GM18870 (cell line): Measurements from ENCODE around the gene CYTH2.

Source experiments
- ATAC-seq: cut with Tn5 transposase; IDR thresholded peaks from one replicate; pipeline ENCODE4 v1.9.1; 2021; ENCODE audit warnings: moderate library complexity; ENCODE audit not compliant: unreplicated experiment

The CYTH2 gene

GRCh38 chr19:48469289-48469881 lies at the start of gene CYTH2:
Gene CYTH2, plus strand, starts transcription at chr19:48469369. Its CDS starts 139 bp downstream, at chr19:48469508.
- peak; percentile 7 for ATAC-seq

- no peak for ATAC-seq
Measured at GRCh38 chr19:48421548-48421947, 47.6 kb upstream of the CYTH2 start.

- no peak for ATAC-seq
Measured at GRCh38 chr19:48424694-48425219, 44.4 kb upstream of the CYTH2 start.

GRCh38 chr19:48428670-48429069 lies 40.5 kb upstream of the CYTH2 start:
- no peak for ATAC-seq

GRCh38 chr19:48433337-48433736 lies 35.8 kb upstream of the CYTH2 start:
- no peak for ATAC-seq

- no peak for ATAC-seq
Measured at GRCh38 chr19:48436586-48436985, 32.6 kb upstream of the CYTH2 start.

- no peak for ATAC-seq
Measured at GRCh38 chr19:48441360-48442050, 27.7 kb upstream of the CYTH2 start.

- no peak for ATAC-seq
Measured at GRCh38 chr19:48442116-48443035, 26.8 kb upstream of the CYTH2 start.

- no peak for ATAC-seq
Measured at GRCh38 chr19:48443256-48443655, 25.9 kb upstream of the CYTH2 start.

- no peak for ATAC-seq
Measured at GRCh38 chr19:48443731-48444128, 25.4 kb upstream of the CYTH2 start.

GRCh38 chr19:48444129-48444935 lies 24.8 kb upstream of the CYTH2 start:
- no peak for ATAC-seq

GRCh38 chr19:48444936-48445200 lies 24.3 kb upstream of the CYTH2 start:
- no peak for ATAC-seq

GRCh38 chr19:48445256-48445605 lies 23.9 kb upstream of the CYTH2 start:
- no peak for ATAC-seq

GRCh38 chr19:48445606-48446481 lies 23.3 kb upstream of the CYTH2 start, which contains the start of gene GRWD1:
Gene GRWD1, plus strand, starts transcription at chr19:48445983. Its CDS starts 23 bp downstream, at chr19:48446006.
- peak; percentile 85 for ATAC-seq

GRCh38 chr19:48446579-48446978 lies 22.6 kb upstream of the CYTH2 start:
- ATAC-seq, result no peak

- ATAC-seq, result no peak
Measured at GRCh38 chr19:48448563-48448962, 20.6 kb upstream of the CYTH2 start.

- ATAC-seq, result no peak
Measured at GRCh38 chr19:48450441-48450840, 18.7 kb upstream of the CYTH2 start.

- no peak for ATAC-seq
Measured at GRCh38 chr19:48450863-48451262, 18.3 kb upstream of the CYTH2 start.

GRCh38 chr19:48451624-48452023 lies 17.5 kb upstream of the CYTH2 start:
- no peak for ATAC-seq
